ENCODE results near the gene VWA8. TPM values are rescaled to one million over a fixed set of nuclear protein-coding genes. Genes with fewer than 3 reads are reported as not detected.

VWA8 gene
- total and polyA plus RNA-seq, 2 of the 13 experiments (the other 11 are each of a cell fraction or from before 2014, with no cell fraction given) = 9.1 to 17.3 TPM

DNA sequence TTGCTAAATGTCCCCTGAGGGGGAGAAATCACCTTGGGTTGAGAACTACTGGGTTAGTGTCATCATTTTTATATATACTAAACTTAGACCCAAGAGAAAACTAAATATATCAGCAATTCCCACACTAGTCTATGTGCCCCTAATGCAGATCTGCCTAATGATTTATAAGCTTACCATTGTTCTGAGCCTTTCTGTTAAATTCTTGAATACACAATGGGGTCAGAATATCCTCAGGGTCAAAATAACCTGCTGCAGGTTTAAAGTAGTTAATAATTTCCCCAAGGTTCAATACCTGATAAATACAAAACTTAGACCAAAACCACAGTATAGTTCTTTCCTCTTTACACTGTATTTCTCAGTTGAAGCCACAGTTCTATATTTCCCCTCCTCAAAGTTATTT is 4.6 kb downstream of the VWA8 start:
- ATAC-seq (no peak), FAIRE-seq (no peak), DNase-seq (ENCODE audit: low spot score) (no peak)
- H3K36me3 ChIP-seq (replicated peaks in 1 of 2; ENCODE audit: control insufficient read depth in 1 of 2, insufficient read depth in 2 of 2, low read length in 2 of 2) = no peaks in the 10 kb centered on the region
- no TSS peak for BruUV-seq (replicated peaks)
- peaks cover 5% of the 10 kb centered on the region; the same call in 1 of the 2 replicates for H4K20me1 ChIP-seq (ENCODE audit: insufficient read depth, low read length)
- ChIA-PET POLR2A (no interaction called here), CTCF (ENCODE audit: low intra/inter-chr PET ratio, low total read pairs) (no interaction called here)
- H3K4me2 ChIP-seq (ENCODE audit: low read depth, low read length) = peak overlapping the region; percentile 37; the same call in 1 of the 2 replicates
- H3K4me1 ChIP-seq (ENCODE audit: insufficient read depth, low read length) = peaks cover 55% of the 10 kb centered on the region
- H3K27ac ChIP-seq (ENCODE audit: extremely low read length, insufficient read depth, low read length) = no peak overlapping the region
- in situ Hi-C loops (cut with HindIII; ENCODE audit: extremely low pct_ligation_motif_present, low pct_unique_long_range_greater_than_20kb) (no loop called here), intact Hi-C loops (cut with micrococcal nuclease; ENCODE audit: unreplicated experiment) (loop anchor here (1.0 kb wide), 1 partner anchor 11 kb away; no protein-coding TSS in a partner anchor)
- no peak for TF ChIP-seq NBN (conservative IDR thresholded peaks at IDR 0.05)
- TF ChIP-seq ZBTB7A (CRISPR knock-in tag; IDR thresholded peaks at IDR 0.05) = no peak
- no peak for TF ChIP-seq SOX13 (IDR thresholded peaks at IDR 0.05)
- peak in 1 of 2 experiments; percentile 80; a peak in 2 of 4 replicates for TF ChIP-seq SOX13 (CRISPR knock-in tag; conservative IDR thresholded peaks at IDR 0.05 in 1 of 2, IDR thresholded peaks at IDR 0.05 in 1 of 2)
- no peak for TF ChIP-seq ZNF30 (CRISPR knock-in tag; IDR thresholded peaks at IDR 0.05)
- TF ChIP-seq ZNF709 (CRISPR knock-in tag; IDR thresholded peaks at IDR 0.05) = no peak
- TF ChIP-seq ZNF773 (CRISPR knock-in tag; IDR thresholded peaks at IDR 0.05; ENCODE audit: borderline replicate concordance) = no peak
- no peak for TF ChIP-seq ARNTL (CRISPR knock-in tag; IDR thresholded peaks at IDR 0.05)
- no peak for TF ChIP-seq ARNT (IDR thresholded peaks at IDR 0.05)
- no peak for TF ChIP-seq HMGA1 (CRISPR knock-in tag; conservative IDR thresholded peaks at IDR 0.05)
- no peak for TF ChIP-seq TAF1 (CRISPR knock-in tag; IDR thresholded peaks at IDR 0.05)
- TF ChIP-seq ZNF7 (CRISPR knock-in tag; IDR thresholded peaks at IDR 0.05) = no peak
- peak; percentile 70 for TF ChIP-seq SOX5 (CRISPR knock-in tag; IDR thresholded peaks at IDR 0.05; ENCODE audit: borderline replicate concordance)
- TF ChIP-seq NR2F2 (IDR thresholded peaks at IDR 0.05; ENCODE audit: borderline replicate concordance, low read depth) = 0 out of 2 replicates have a peak, but pooled peaks have one; percentile 31
- TF ChIP-seq, protein P1, sequence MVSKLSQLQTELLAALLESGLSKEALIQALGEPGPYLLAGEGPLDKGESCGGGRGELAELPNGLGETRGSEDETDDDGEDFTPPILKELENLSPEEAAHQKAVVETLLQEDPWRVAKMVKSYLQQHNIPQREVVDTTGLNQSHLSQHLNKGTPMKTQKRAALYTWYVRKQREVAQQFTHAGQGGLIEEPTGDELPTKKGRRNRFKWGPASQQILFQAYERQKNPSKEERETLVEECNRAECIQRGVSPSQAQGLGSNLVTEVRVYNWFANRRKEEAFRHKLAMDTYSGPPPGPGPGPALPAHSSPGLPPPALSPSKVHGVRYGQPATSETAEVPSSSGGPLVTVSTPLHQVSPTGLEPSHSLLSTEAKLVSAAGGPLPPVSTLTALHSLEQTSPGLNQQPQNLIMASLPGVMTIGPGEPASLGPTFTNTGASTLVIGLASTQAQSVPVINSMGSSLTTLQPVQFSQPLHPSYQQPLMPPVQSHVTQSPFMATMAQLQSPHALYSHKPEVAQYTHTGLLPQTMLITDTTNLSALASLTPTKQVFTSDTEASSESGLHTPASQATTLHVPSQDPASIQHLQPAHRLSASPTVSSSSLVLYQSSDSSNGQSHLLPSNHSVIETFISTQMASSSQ (IDR thresholded peaks at IDR 0.05; ENCODE audit: low read depth) = peak; percentile 25; the same call in 1 of the 2 replicates
- TF ChIP-seq, protein P1 (CRISPR knock-in tag; IDR thresholded peaks at IDR 0.05; ENCODE audit: borderline replicate concordance) = no peak
- no peak for TF ChIP-seq SAFB2 (CRISPR knock-in tag; IDR thresholded peaks at IDR 0.05; ENCODE audit: borderline replicate concordance, low read depth)
- TF ChIP-seq CBX5 (CRISPR knock-in tag; IDR thresholded peaks at IDR 0.05; ENCODE audit: borderline replicate concordance) = no peak
- TF ChIP-seq NR1H2 (CRISPR knock-in tag; IDR thresholded peaks at IDR 0.05; ENCODE audit: borderline replicate concordance, low read depth) = no peak
- TF ChIP-seq, protein P2, sequence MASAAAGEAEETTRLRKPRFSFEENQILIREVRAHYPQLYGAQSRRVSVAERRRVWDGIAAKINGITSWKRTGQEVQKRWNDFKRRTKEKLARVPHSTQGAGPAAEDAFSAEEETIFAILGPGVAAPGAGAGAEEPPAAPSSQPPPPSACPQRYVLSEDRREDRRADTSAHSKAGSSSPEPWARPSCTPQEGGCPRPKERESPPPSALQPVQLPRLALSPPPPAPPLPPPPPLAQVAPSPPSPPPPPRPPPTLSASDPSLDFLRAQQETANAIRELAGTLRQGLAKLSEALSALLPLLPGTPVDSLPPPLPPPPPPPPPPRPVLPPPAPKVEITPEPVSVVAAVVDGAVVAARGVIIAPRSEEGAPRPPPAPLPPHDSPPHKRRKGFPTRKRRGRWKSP (CRISPR knock-in tag; IDR thresholded peaks at IDR 0.05) = no peak
- TF ChIP-seq NR2F6 (IDR thresholded peaks at IDR 0.05) = peak; percentile 47; the same call in 1 of the 2 replicates
- TF ChIP-seq NR2F6 (CRISPR knock-in tag; IDR thresholded peaks at IDR 0.05) = 0 out of 2 replicates have a peak, but pooled peaks have one; percentile 12
- no peak for TF ChIP-seq U2AF2 (IDR thresholded peaks at IDR 0.05; ENCODE audit: low read depth, low read length)
- no peak for TF ChIP-seq ZEB1 (IDR thresholded peaks at IDR 0.05; ENCODE audit: insufficient replicate concordance, low read depth)
- no peak for TF ChIP-seq KLF15 (CRISPR knock-in tag; IDR thresholded peaks at IDR 0.05; ENCODE audit: borderline replicate concordance)
- H3K4me3 ChIP-seq (replicated peaks in 1 of 3; ENCODE audit: insufficient read depth in 1 of 3, low read depth in 2 of 3, low read length in 3 of 3) = no peak overlapping the region; a peak in 1 of 6 replicates
- H3K9me3 ChIP-seq (ENCODE audit: low read length) = no peaks in the 10 kb centered on the region
- H3K79me2 ChIP-seq (ENCODE audit: insufficient read depth, low read length) = peaks cover 78% of the 10 kb centered on the region
- H3K9ac ChIP-seq (ENCODE audit: insufficient read depth, low read depth, low read length) = no peak overlapping the region
- H3K27me3 ChIP-seq (ENCODE audit: control insufficient read depth in 1 of 2, insufficient read depth in 2 of 2, low read length in 2 of 2) = peaks cover 0 to 1% of the 10 kb centered on the region in 2 experiments; a peak in 1 of 5 replicates
- H2AFZ ChIP-seq (ENCODE audit: low read length) = no peak overlapping the region
